Cardiac fibroblast (primary cell): ENCODE results near the gene TMCC1.

Source experiments
- DNase-seq, 2 donors: peaks; one replicate each; pipeline versions ENCODE4 v3.0.0 to v3.0.0-alpha.2; 2010; ENCODE audit warnings: low read depth in 2 of 2
- H3K4me3 ChIP-seq, 2 donors: replicated peaks in 1 of 2; 1 replicate in 1 of 2; 2 replicates in 1 of 2; pipeline ENCODE4 v1.5.1; 2011; ENCODE audit warnings: low read depth in 2 of 2, low read length in 2 of 2, mild to moderate bottlenecking in 2 of 2, moderate library complexity in 1 of 2
- CTCF ChIP-seq: IDR thresholded peaks from one replicate; pipeline ENCODE4 v1.5.1; 2011; ENCODE audit warnings: low read depth, mild to moderate bottlenecking, low read length, inconsistent platforms

Gene TMCC1

GRCh38 chr3:129809297-129809696 is 84.2 kb downstream of the TMCC1 start:
- H3K4me3 ChIP-seq, result no peak overlapping the region
- peak in 1 of 2 donors; percentile 32 for DNase-seq
- TF ChIP-seq CTCF, result no peak

- no peak for DNase-seq
- H3K4me3 ChIP-seq, result no peak overlapping the region
These were observed 97.4 kb downstream of the TMCC1 start for GRCh38 chr3:129796146-129796545.

GRCh38 chr3:129795186-129796010 is 98.1 kb downstream of the TMCC1 start:
- peak overlapping the region in 1 of 2 donors; percentile 43 for H3K4me3 ChIP-seq
- TF ChIP-seq CTCF, result no peak
- DNase-seq, result peak in 1 of 2 donors; percentile 79

More at GRCh38 chr3:129796146-129796545, 97.4 kb downstream of the TMCC1 start:
- TF ChIP-seq CTCF, result no peak

GRCh38 chr3:129794311-129795185 is 99.0 kb downstream of the TMCC1 start:
- no peak for TF ChIP-seq CTCF
- peak overlapping the region; percentile 19 to 43 for H3K4me3 ChIP-seq
- DNase-seq, result peak; percentile 61 to 70

- DNase-seq, result no peak
These were observed 99.6 kb downstream of the TMCC1 start for GRCh38 chr3:129793942-129794310.

GRCh38 chr3:129793319-129793718 is 100.2 kb downstream of the TMCC1 start:
- no peak overlapping the region for H3K4me3 ChIP-seq
- TF ChIP-seq CTCF, result no peak
- DNase-seq, result peak; percentile 34 to 58

More at GRCh38 chr3:129793942-129794310, 99.6 kb downstream of the TMCC1 start:
- TF ChIP-seq CTCF, result no peak
- H3K4me3 ChIP-seq, result peak overlapping the region; percentile 19 to 43
